GM18868 (cell line): ENCODE data around the gene ADIPOR1.
"Not testable (repeated sequence)": the region's sequence is repeated elsewhere in the genome, so short reads cannot be mapped to it uniquely, and the experiment has no call there.

Source experiments
- ATAC-seq: cut with Tn5 transposase; IDR thresholded peaks from one replicate; pipeline ENCODE4 v1.9.1; 2021; ENCODE audit warnings: mild to moderate bottlenecking, moderate library complexity; ENCODE audit not compliant: unreplicated experiment

The ADIPOR1 gene

DNA sequence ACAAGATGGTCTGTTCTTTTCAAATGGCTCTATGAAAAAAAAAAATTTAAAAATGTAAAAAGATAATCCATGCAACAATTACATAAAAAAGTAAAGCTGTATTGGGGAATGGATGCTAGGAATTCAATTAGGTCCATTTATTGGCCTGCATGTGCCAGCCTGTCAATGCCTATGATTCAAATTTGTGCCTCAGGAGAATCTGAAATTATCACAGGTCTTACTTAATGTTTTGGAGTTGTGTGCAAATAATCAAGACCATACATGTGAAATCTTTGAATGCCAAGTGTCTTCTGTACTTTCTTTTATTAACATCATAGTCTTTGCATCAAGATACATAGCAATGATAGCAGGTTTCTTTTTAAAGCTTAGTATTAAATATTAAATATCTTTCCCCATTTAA is 17.6 kb downstream of the ADIPOR1 start:
- no peak for ATAC-seq

DNA sequence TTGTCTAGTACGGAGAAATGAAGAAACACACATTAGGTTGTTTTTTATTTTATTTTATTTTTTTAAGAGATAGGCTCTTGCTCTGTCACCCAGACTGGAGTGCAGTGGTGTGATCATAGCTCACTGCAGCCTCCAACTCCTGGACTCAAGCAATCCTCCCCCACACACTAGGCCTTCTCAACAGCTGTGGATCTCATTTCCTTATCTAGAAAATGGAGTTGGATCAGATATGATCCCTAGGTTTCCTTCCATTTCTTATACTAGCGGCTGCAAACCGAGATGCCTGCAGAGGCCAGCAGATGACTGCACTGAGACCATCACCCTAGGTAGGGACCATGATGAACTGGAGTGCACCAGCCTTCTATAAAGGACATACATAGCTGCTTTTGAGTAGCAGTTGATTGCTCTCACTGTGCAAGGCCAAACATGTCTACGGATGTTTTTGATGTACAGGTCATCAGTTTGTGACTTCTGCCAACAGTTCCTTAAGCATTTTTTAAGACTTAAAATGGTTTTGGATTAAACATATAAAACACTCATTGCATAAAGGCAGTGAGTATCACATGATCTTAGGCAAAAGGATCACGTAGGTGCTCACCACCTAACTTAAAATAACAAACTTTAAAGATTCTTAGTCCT is 19.7 kb downstream of the ADIPOR1 start:
- ATAC-seq, result no peak

DNA sequence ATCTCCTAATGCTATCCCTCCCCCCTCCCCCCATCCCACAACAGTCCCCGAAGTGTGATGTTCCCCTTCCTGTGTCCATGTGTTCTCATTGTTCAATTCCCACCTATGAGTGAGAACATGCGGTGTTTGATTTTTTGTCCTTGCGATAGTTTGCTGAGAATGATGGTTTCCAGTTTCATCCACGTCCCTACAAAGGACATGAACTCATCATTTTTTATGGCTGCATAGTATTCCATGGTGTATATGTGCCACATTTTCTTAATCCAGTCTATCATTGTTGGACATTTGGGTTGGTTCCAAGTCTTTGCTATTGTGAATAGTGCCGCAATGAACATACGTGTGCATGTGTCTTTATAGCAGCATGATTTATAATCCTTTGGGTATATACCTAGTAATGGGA is 21.7 kb downstream of the ADIPOR1 start:
- ATAC-seq, result not testable (repeated sequence)

DNA sequence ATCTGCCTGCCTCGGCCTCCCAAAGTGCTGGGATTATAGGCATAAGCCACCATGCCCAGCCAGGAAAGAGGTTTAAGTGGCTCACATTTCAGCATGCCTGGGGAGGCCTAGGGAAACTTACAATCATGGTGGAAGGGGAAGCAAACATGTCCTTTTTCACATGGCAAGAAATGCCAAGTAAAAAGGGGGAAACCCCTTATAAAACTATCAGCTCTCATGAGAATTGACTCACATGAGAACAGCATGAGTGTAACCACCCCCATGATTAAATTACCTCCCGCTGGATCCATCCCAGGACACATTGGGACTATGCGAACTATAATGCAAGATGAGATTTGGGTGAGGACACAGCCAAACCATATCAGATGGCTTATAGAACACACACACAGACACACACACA is 22.3 kb downstream of the ADIPOR1 start:
- ATAC-seq, result no peak

DNA sequence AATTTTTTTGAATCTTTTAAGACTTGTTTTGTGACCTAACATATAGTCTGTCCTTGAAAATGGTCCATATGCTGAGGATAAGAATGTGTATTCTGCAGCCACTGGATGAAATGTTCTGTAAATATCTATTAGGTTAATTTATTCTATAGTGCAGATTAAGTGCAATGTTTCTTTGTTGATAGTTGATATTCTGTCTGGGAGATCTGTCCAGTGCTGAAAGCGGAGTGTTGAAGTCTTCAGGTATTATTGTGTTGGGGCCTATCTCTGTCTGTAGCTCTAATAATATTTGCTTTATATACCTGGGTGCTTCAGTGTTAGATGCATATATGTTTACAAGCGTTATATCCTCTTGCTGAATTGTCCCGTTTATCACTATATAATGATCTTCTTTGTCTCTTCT is 23.4 kb downstream of the ADIPOR1 start:
- ATAC-seq, result no peak

DNA sequence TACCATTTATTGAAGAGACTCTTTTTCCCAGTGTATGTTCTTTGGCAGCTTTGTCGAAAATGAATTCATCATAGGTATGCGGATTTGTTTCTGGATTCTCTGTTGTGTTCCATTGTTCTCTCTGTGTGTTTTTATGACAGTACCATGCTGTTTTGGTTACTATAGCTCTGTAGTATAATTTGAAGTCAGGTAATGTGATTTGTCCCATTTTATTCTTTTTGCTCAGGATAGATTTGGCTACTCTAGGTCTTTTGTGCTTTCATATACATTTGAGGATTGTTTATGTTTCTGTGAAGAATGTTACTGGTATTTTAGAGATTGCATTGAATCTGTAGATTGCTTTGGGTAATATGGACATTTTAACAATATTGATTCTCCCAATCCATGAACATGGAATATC is 25.6 kb downstream of the ADIPOR1 start:
- ATAC-seq, result no peak

DNA sequence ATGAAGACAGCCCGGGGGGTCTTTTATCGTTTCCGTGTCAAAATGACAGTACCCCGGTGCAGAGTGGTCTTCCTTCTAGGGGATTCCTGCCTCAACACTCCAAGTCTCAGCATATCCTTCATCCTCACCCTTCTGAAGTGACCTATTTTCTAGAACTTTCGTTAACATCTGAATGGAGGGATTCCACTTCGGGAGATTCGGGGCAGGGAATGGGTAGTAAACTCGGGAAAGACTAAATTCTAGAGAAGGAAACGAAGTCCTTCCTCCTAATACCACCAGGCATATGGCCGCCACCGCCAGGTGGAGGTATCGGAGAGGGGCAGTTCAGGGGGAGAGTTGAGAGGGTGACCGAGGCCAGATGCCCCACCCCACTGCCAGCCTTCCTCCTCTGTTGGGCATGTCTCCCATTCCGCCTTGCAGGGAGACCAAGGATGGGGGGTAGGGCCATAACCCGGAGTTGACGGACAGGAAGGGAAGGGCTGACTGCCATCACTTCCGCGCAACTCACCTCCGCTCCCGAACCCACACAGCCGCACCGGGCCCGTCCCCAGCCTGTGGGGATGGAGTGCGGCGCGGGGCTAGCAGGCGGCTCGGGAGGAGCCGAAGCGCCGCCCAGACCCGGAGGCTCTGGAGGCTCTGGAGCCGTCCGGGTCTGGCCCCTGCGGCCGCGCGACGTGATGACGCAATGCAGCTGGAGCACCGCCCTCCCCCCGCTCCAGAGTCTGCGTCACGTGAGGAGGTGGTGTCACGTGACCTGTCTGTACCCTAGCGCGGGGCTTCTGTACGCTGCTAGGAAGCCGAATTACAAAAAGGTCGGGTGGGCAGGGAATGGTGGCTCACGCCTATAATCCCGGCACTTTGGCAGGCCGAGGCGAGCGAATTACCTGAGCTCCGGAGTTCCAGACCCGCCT is 31.3 kb downstream of the ADIPOR1 start, which contains the start of gene KLHL12:
TSS of gene KLHL12 (minus strand) at position 654 of the 911 bp plus-strand sequence. CDS start 2,072 bp downstream, outside the sequence.
- peak; percentile 88 for ATAC-seq

DNA sequence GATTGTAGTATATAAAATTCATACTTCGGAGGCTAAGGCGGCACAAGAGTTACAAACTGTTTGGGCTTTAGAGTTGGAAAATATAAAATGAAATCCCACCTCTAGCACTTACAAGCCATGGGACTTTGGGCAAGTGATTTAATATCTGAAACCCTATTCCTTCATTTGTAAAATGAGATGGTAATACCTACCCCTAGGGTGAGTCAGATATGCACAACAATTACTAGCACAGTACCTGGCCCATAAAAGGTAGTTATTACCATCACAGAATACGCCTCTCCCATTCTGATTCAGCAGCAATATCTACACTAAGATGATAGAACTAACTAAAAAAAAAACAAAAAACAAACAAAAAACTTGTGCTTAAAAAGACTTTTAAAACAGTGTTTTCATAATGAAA is 34.6 kb downstream of the ADIPOR1 start:
- no peak for ATAC-seq

DNA sequence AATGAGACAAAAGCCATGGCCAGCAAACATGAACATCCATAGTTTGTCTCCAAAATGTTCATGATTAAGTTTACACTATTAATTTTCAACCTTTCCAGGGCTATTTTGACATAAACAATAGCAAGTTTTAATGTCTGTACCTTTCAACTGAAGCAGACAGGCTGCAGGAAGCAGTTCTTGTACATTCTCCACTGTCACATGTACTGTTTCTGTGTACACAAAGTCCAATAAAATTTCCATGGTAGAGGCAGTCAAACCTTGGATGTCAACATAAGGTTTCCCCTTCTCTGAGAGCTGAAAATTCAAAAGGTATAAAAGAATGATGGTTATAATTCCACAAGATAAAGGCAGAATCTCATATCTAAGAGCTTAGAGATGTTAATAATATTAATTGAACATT is 38.5 kb downstream of the ADIPOR1 start:
- ATAC-seq, result no peak

DNA sequence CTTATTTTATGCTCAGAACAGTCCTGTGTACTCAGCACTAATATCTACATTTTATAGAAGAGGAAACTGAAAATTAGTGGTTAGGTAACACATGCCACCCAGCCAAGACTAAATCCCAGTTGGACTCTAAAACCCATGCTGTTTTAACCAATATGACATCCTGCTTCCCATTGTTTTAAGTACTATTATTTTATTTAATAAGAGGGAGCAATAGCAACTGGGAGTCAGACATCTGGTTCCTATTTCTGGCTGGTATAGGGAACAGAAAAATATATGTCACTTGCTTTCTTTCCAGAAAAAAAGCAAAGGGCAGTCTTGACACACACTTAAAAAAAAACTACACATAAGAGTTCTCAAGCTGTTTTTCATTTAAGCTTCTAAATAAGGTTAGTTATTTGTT is 43.0 kb downstream of the ADIPOR1 start:
- ATAC-seq, result no peak

DNA sequence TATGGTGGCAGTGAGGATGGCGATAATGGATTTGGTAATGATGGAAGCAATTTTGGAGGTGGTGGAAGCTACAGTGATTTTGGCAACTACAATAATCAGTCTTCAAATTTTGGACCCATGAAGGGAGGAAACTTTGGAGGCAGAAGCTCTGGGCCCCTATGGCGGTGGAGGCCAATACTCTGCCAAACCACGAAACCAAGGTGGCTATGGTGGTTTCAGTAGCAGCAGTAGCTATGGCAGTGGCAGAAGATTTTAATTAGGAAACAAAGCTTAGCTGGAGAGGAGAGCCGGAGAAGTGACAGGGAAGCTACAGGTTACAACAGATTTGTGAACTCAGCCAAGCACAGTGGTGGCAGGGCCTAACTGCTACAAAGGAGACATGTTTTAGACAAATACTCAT is 45.6 kb downstream of the ADIPOR1 start:
- ATAC-seq, result not testable (repeated sequence)

DNA sequence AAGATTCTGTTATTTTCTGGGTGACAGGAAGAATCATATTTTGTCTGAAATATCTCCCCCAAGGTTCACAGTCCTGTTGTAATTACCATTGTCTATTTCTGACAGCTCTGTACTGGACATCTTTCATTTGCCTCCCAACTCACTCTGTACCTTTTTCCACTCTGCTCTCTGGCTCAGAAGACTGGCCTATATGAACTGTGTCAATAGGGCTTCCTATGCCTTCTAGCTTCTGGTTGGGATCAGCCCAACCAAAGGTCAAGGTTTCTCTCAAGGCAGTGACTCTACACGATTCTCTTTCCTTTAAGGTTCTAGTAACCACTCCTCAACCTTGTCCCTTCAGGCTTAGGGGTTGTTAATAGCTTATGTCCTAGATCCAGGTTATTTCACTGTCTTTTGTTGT is 48.6 kb downstream of the ADIPOR1 start:
- no peak for ATAC-seq

DNA sequence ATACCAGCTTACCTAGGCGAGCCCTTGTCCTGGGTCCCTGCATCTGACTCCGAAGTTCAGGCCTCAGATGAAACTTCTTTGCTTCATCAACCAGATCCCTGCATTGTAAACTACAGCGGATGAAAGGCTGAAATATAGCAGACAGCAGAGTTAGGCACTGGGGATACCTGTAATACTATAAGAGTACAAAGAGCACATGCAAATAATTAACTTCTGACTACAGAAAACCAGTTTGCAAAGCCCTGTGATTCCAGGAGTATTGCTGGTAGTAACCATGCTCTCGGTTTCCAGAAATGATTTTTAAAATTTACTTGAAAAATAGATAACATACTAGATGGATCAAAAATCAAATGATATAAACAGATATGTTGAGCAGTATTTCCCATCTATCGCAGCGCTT is 49.1 kb downstream of the ADIPOR1 start:
- no peak for ATAC-seq

DNA sequence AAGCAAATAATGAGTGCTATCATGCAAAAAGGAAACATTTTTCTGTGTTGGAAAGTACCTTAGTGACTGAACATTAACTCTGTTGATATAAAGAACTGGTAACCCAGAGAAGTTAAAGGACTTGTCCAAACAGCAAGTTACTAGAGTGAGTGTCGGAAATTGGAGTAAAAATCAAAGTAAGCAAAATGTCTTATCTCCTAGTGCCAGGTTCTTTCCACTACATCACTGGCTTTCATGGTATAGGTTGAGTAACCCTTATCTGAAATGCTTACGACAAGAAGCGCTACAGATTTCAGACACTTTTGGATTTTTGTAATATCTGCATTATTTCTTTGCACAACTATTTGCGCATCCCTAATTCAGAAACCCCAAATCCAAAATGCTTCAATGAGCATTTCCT is 52.8 kb downstream of the ADIPOR1 start:
- ATAC-seq, result no peak

DNA sequence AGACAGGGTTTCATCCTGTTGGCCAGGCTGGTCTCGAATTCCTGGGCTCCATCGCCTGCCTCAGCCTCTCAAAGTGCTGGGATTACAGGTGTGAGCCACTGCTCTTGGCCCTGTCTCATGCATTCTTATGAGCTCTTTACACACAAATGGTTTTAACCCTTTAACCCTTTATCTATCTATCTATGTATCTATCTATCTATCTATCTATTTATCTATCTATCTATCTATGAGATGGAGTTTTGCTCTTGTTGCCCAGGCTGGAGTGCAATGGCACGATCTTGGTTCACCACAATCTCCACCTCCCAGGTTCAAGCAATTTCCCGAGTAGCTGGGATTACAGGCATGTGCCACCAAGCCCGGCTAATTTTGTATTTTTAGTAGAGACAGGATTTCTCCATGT is 54.3 kb downstream of the ADIPOR1 start:
- not testable (repeated sequence) for ATAC-seq

DNA sequence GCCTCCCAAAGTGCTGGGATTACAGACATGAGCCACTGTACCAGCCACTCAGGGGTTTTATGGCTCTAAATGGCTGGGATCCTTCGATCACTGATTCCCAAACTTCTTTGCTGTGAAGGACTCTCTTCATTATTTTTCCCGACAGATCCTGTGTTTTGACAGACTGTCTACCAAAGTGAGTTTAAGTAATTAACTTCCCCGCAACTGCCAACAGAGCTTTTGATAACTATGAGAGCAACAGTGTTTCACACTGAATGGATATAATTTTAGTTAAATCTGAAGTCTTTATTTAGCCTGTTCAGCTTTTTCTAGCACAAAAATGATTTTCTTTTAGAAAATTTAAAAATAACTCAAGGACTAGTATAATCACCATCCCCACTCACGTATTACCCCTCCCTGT is 56.6 kb downstream of the ADIPOR1 start:
- no peak for ATAC-seq

DNA sequence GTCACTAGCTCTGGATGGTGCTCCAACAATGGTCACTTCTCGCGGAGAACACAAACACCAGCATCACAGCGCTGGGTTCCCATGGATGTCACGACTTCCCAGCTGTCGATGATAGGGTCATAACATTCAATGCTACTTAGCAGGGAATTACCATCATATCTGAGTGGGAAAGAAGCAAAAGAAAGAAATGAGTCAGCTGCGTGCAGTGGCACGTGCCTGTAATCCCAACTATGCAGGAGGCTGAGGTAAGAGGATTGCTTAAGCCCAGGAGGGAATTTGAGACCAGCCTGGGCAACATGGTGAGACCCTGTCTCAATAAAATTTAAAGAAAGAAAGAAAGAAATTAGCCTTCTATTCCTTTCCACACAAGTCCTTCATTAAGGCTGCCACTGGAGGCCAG is 65.6 kb downstream of the ADIPOR1 start:
- no peak for ATAC-seq
